NCI-H2227 (cell line): ENCODE measurements around the gene MFAP3L.
"Not testable (repeated sequence)": the region's sequence is repeated elsewhere in the genome, so short reads cannot be mapped to it uniquely, and the experiment has no call there.

ENCODE experiments used
- DNase-seq: peaks from one replicate; lab custom pipeline; 2025; ENCODE audit not compliant: unreplicated experiment; lab: John Stamatoyannopoulos, UW

MFAP3L gene

DNA sequence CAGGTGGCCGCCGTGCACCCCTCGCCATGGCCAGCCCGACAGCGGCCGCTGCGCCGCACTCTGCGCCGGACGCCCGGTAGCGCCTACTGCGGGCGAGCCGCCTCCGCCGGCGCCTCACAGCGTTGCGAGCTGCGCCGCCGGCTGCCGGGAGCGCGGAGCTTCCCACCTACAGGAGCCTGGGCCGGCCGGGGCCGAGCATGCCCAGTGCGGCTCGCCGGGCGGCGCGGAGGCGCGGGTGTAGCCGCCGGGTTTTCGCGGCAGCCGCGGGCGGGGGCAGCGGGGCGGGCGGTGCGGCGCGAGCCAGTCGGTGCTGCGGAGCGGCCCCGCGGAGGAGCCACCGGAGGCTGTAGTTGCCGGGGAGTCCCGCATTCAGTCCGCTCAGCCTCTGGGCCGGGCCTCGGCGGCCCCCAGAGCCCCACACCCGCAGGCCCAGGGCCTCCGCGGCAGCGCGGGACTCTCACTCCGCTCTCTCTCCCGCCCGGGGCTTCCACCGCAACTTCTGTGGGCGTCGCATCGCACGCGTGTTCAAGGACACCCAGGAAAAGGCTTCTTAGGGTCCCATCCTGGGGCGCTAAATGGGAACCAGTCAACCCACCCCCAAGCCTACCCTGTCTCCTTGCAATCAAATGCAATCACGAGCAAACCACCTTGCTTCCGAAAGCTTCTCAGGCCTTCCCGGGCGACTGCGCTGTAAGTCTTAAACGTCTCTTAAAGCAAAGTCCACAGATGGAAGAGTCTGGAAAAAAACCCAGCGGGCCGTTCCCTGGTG, at the start of gene MFAP3L:
MFAP3L (minus strand) TSS at position 143 of the 769 bp plus-strand sequence. CDS start 20,518 bp downstream, outside the sequence.
- DNase-seq = peak; percentile 90

DNA sequence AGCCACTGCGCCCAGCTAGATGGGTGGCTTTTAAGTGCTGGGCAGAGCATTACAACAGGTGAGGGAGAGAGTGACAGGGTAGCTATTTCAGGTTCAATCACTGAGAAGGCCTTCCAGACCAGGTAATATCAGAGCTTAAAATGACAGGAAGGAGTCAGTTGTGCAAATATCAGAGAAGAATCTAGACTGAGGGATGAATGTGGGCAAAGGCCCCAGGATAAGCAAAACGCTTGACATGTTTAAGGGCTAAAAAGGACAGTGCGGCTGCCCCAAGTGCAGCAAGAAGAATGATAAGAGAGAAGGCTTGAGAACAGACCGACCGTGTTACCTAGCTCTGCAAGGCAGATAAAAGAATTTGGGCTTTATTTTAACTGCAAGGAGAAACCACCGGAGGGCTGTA, 45.0 kb upstream of the MFAP3L start:
- DNase-seq = no peak

DNA sequence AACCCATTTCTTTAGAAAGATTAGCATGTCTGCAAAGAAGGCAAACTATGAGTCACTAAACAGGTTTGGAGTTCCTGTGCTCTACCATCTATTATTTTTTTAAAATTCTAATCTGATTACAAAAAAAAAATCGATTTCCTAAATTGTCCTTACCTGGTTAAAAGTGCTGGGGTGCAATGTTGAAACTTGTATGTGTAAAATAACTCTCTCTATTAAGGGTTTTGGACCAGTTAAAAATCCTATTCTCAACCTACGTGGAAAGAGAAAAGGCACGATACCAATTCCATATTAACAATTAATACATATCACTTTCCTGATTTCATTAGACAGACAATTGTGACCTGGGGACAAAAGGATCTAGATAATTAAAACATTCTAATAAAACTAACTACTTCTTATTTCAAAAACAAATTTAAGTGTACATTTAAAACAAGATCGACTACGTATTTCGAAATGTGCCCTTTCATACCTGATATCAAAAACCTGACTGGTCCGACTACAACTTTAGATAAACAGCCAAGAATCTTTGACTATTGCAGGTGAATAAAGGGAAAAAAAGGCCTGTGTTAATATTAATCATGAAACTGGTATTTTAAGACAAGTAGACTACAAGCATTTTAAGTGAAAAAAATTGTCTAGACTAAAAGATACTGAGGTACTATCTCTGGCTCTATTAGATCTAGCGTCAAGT, 42.4 kb upstream of the MFAP3L start:
- DNase-seq = no peak

DNA sequence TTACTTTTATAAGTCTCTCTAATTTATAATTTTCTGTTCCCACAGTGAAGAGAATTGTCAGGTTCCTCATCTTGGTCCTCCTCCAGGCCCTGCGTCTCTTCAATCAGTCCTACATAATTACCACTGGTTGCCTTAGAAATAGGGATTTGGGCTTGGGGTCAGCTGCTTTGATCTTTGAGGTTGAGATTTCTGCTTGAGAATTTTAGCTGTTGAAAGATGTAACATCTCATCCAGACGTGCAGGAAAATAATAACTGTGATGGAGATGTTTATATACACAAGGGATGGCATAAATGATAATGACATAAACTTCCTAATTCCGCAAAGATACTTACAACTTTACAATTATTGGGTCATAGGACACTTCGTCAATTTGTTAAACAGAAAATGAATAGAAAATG, 33.2 kb upstream of the MFAP3L start:
- no peak for DNase-seq

DNA sequence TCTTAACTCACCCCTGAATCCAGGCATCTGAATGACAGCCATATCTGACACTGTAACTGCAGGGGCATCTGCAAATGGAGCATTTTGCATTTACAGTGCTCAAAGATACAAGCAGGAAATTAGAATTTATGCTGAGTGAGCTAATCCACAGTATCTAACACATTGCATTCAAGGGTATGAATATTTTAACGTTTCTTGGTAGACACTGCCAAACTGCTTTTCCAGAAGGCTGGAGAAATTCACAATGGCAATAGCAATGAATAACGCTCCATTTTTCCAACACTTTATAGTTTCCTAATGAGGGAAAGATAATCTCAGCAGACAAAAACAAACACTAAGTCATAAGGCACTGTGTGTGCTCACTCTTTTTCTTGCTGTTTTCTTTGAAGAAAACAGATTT, 32.6 kb upstream of the MFAP3L start:
- DNase-seq = no peak

DNA sequence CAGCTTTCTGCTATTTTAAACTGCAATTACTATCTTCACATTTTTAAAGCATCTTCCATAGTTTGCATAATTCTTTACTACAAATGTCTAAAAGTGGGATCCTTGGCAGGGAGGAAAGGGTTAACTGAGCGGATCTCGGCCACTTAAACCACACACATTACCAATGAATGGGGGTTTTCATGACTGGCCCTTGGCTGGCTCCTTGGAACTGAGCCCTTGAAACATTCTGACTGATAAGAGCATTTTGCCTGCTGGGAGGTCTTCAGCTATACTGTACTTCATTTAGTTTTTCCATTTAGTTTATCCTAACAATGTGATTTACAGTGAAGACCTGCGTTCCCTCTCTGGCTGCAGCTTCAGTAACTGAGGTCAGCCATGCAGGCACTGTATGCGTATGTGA, 31.7 kb upstream of the MFAP3L start:
- peak; percentile 8 for DNase-seq

DNA sequence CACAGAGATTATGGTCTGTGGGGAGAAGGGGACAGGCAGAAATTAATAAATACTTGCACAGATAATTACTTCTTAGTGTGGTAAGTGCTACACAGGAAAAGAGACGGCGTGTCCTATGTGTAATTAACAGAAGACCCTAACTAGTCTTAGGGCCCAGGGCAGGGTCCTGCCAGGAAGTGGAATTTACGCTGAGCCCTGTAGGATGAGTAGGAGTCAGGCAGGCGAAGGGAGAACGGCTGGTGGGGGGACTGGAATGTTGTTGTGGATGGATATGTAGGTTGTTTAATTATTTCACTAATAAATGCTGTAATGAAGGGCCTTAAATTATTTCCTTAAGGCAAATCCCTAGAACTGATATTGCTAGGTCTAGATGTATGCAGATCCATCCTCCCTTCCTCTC, 26.7 kb upstream of the MFAP3L start:
- no peak for DNase-seq

DNA sequence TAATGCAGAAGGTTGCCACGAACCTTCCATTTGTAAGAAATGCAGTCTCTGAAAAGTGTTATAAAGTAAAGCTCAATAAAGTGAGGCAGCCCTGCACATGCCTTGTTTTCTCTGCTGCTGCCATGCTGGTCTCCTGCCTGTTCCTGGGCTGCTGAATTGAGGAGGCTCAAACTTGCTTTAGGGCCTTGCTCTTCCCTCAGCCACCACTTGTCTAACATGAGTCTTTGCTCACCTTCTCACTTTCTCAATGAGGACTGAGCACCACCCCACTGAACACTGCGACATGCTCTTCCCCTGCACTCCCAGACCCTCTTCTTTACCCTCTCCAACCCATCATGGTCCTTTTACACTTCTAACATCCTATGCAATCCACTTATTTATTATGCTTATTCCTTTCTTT, 25.2 kb upstream of the MFAP3L start:
- no peak for DNase-seq

DNA sequence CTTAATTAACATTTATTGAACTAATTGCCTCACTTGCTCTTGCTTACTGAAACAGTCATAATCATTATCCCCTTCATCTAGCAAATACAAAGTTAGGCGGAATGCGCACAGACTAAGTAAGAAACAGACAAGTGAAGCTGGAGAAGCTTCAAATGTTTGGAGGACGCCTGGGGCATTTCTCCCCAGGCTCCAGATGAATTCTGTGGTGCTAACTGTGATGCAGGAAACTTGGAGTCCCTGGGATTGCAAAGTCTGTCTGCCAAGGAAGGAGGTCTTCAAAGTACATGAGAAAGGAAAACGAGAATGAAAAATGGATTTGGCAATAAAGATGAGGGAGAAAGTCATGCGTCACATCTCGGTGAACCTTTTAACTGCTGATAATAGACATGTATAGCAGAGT, 23.6 kb upstream of the MFAP3L start:
- no peak for DNase-seq

DNA sequence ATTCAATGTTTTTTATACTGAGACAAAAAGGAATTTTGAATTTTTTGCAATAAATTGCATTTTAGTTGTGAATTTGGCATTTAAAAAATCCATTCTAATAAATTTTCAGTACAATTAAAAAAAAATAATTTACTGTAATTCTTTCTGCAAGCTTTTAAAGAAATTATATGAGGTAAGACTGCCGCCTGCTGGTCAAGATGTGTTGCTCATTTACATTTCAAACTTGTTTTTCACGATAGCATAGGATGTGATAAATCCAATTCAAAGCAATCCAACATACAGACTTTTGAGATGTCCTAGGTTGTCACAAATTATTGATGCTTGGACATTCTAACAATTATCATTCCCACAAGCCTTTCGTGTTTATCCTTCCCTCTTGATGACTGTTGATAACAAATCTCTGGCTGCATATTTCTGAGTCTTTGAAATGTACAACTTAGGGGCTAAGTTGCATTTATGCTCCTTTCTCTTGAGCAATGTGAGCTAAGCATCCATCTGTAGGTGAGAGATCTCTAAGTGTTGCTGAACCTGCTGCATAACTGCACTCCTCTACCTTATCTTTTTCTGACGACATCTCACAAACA, 21.7 kb upstream of the MFAP3L start:
- DNase-seq = peak; percentile 67

DNA sequence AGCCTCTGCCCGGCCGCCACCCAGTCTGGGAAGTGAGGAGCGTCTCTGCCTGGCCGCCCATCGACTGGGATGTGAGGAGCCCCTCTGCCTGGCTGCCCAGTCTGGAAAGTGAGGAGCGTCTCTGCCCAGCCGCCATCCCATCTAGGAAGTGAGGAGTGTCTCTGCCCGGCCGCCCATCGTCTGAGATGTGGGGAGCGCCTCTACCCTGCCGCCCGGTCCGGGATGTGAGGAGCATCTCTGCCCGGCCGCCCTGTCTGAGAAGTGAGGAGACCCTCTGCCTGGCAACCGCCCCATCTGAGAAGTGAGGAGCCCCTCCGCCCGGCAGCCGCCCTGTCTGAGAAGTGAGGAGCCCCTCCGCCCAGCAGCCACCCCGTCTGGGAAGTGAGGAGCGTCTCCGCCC, 20.0 kb upstream of the MFAP3L start:
- not testable (repeated sequence) for DNase-seq

DNA sequence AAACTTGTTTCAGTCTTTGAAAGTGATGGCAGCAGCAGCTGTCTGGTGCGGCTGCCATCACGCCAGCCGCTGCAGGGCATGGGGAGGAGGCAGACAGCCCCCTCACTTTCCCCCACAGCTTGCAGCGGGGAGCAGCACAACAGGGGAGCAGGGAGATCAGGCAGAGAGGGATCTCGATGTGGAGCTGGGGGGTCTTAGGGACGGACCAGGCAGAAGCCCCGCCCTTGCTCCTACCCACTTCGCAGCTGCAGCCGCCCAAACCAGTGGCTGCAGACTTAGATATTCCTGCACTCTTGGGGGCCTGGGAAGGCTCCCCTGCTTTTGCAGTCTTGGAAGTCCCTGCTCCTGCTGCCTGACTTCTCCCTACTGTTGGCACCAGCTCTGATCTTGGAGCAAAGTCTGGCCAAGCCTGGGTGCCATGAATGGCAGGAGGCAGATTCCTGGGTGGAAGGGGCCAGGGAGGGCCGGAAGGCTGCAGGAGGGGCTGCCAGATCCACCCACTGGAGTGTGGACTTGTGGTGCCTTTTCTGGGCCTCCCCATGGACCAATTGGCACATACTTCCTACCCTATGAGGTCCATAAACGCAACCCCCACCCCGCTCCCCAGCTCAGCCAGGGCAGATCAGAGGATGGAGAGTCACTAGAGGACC, 14.0 kb upstream of the MFAP3L start:
- no peak for DNase-seq

DNA sequence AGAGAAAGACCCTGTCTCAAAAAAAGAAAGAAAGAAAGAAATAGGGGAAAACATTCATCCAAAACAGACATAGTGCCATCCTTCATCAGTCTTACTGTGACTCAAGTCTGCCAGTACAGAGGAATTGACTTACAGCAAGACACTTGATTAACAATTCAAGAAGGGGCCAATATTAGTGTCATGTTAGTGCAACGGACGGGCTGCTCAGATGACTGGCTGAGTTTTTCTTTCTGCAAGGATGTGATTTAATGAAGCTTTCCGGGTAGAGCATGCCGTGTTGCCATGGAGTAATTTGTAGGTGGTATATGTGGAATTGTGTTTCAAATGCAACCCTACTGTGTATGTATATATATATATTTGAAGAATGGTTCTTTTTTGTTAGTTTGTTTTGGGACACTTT, 12.6 kb upstream of the MFAP3L start:
- DNase-seq = no peak

DNA sequence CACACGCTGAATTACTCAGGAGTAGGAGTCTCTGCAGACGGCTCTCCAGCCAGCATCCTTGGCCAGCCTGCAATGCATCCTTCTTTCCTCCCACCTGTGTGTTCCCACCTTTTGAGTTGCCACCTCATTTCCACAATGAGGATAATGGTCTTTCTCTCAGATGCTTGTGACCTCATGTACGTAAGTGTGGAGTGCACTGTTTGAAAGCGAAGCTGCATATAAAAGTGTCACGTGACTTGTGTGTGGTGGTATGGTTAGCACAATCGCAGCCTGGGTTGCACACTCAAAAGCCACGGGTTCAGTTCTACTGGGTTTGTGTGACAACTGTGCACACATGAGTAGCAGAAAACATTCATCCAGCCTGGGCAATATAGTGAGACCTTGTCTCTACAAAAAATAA, 12.0 kb upstream of the MFAP3L start:
- DNase-seq = no peak

DNA sequence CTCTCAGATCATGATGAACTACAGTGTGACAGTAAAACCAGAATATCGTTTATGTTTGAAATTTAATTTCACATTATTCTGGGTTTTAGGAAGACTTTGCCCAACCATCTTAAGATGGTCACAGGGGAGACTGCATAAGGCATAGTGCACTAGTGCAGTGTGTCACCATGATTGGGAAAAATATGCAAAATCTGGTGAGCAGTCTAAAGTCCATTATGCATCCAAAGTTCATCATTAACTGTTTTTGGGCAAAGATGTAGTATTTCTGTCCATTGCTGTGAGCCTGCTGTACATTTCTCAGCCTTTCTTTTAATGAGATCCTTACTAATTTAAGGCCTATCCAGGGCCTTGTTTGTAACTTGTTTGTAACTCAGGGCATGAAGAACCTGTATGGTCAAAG, 11.3 kb upstream of the MFAP3L start:
- no peak for DNase-seq

DNA sequence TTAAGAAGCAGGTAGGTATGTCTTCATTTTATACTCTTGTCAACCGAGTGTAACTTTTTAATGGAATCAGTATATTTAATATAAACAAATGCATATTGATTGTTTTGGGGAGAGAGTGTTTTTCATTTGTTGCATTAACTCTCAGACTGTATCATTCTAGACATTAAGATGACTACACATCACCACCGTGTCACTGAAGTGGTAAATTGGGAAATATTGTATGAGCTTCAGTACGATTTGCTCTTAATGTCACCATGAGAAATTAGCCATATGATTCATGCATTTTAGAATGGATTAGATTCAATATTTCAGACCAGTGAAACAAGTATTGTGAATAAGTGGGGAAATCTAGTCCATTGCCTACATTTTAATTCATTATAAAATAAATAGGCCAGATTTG, 9.7 kb upstream of the MFAP3L start:
- no peak for DNase-seq

DNA sequence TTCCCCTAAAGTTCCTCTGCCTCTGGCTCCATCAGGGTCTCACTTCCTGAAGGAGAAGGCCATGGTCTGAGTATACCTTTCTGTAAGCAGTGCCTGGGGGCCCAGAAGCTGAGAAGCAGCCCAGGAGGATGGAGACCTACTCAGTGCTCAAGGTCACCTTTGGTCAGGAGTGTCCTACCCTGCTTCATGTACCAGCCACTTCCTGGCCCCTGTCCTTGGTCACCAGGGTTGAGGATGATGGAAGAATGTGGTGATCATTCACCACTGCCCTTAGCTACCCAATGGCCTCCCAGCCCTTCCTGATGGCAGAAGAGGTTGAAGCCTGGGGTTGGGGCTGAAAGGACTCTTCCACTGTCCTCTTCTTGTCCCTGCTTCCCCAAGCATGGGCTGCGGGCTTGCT, 9.0 kb upstream of the MFAP3L start:
- no peak for DNase-seq

DNA sequence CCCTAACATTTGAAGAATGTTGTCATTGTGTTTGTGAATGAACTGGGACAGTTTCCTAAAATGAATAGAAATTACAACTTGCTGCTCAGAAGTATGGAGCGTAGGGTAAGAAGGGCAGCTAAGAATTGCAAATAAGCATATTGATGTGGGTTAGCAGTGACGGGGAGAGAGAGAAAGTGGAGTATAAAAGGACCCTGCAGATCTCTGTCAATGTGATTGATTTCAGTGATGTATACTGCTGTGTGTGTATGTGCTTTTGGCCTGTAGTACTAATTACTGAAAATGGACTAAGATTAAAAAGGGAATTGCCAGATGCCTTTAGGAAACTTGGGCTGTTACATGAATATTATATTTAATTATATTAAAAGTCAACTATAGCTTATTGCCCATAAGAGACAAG, 7.8 kb upstream of the MFAP3L start:
- no peak for DNase-seq

DNA sequence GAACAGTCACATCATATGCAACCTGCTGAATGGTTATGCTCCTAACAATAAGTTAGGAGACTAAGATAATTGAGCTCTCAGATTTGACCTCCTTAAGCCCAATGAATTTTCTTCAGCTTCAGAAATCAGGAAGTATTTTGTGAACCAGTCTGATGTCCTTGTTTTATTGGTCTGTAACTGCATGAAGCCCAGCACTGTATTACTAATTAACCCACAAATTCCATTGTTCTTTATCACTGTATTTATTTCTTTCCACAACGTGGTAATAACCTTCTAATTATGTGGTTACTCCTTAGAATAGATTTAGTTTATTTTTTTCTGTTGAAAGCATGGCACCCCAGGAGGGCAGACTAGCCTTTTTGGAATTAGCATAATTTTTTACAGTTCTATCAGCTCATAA, 3.9 kb upstream of the MFAP3L start:
- DNase-seq = no peak

DNA sequence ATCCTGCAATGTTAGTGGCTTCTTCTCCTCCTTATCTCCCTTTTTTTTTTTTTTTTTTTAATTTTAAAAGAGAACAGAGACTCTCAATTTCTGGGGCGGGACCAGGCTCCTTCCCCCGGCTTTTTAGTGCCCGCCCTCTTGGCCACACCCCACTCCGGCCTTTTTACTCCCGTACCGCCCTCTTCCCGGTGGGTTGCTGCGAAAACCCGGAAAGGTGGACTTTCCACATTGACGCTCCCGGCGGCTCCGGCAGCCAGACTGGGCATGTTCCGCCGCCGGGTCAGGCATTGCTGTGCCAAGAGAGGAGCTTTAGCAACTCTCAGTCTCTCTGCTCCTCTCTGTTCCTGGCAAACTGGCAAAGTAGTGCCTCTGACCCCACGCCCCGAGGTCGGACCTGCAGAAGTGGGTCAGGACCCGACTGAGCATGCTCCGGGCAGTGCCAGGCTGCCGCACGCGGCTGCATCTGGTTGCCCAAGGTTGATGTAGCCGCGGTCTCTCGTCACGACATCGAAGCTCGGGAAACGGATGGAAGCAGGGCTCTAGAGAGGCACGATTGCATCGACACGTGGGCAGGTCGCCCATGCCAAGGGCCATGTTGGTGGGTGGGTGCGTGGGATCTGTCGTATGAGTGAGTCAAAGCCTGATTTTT, 1.1 kb upstream of the MFAP3L start:
- DNase-seq = peak; percentile 94

DNA sequence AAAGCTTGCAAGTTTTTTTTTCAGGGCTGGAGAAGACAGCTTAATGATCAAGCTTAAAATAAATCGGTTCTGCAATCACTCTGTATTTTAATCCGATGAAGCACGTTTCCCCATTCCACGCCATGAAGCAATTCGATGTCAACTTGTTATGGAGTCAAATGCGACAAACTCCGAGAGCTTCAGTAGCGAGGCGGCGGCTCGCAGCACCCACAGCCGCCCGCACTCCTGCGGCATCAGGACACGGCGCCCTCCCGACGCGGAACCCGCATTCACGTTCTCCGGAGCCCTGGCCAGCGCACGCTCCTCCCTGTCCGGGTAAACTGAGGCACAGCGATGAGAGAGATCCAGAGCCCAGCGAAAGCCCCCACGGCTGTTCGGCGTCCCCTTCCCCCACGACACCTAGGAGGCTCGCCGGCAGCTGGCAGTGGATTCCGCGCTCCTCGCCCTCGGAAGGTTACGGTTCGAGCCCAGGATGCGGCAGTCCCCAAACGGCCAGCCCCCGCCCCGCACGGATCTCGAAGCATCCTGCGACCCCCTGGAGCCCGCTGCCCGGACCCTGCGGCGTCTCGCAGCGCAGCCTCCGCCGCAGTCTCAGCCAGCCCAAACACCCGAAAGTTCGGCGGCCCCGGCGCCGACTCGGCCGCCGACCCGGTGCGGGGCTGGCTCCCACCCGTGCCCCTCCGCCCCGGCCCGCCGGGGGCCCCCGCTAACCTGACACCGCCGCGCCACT, 507 bp downstream of the MFAP3L start:
- peak; percentile 19 for DNase-seq
